CD4-positive, alpha-beta T cell treated with Interleukin-17A for 1 hour (primary cell): ENCODE measurements around the gene MTIF3.

Source experiments
- DNase-seq: peaks from one replicate; pipeline ENCODE4 v3.0.0-alpha.2; 2020

Gene MTIF3

DNA sequence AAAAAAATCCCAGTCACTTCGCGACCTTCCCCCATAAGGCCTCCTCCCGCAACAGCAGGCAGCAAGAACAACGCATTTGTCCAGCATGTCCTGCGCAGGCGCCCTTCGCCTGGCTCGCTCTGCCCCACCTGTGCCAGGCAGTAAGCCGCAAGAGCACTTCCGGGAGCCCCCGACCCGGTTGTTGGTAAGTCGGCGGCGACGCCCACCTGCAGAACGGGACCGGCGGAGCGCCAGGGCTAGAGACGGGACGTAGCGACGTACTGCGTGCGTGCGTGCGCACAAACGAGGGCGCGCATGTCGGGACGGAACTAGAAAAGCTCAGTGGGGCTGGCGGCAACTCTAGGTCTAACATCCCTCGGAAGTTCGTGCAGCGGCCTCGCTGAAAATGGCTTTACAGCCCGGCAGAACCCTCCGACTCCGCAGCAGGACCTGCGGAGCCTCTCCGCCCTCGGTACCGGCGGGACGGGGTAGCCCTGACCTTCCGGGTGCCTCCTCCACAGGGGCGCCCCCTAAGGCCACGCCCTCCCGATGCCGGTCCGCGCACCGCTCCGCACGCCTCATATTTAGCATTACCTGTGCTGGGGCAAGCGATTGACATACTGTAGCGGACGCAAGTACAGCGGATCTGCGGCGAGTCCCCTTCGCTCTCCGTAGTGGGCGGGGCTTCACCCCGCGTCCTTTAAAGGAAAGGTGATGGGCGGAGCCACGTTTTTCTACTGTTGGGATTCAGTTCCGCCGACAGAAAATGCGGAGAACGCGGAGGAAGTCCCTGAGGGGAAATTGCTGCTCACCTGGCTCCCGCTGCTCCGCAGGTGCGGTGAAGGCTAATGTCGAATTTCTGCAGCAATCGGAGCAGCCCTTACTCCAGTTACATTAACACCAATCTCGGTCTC, at the start of gene MTIF3:
Gene MTIF3 (minus strand): TSS at position 629 of the 893 bp plus-strand sequence. CDS start 10,116 bp downstream, outside the sequence.
- DNase-seq = peak; percentile 98

DNA sequence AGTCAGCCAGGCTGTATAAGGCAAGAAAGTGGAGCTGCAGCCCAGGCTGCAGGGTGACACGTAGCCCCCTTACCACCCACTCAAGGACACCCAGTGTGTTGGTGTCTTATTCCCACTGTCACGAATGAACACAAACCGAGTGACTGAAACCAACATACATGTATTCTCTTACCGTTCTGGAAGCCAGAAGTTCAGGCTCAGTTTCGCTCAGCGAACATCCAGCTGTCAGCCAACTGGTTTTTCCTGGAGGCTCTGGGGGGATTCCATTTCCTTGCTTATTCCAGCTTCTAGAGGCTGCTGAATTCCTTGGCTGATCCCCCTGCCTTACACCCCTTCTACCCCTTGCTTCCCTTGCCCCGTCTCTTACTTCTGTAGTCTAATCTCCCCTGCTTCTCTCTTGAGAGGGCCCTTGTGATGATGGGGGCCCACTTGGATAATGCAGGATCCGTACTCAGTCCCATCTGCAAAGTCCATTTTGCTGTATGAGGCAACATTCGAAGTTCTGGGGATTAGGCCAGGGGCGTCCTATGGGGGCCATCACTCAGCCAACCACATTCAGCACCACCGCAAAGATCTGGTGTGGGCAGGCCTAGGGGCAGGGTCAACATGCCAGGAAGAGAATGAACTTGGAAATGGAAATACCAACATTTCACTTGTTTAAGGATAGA, 47.3 kb upstream of the MTIF3 start:
- DNase-seq = no peak

DNA sequence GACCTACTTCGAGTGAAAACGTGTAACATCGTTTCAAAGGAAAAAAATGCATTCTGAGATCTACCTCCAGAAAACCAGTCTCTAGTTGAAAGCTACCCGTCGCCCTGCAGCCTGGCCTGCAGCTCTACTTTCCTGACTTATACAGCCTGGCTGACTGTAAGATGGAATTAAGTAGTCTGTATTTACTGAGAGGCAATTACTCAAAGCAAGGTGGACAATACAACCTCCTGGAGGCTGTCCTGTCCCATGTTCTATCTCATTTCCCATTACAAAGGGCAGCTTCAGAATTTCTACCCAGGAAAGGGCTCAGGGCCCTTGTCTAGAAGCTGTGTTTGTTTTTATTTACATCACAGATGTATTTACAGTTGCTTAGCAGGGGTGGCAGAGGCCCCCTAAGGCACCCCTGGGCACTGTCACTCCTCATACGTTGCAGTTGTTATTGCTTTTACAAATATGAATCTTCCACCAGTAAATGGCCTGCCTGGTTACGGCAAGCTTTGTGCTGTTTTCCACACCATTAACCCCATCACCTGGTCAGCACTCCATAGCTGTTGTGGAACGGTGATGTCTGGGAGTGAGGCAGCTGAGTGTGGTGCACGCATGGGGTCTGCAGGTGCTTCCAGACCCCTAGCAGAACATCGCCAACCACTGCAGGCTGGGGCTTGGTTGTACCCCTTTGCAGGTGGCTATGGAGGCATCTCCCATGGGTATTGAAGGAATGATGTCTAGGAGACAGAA, 46.3 kb upstream of the MTIF3 start:
- DNase-seq = no peak

GRCh38 chr13:27496006-27496405, 45.6 kb upstream of the MTIF3 start:
- DNase-seq = no peak

DNA sequence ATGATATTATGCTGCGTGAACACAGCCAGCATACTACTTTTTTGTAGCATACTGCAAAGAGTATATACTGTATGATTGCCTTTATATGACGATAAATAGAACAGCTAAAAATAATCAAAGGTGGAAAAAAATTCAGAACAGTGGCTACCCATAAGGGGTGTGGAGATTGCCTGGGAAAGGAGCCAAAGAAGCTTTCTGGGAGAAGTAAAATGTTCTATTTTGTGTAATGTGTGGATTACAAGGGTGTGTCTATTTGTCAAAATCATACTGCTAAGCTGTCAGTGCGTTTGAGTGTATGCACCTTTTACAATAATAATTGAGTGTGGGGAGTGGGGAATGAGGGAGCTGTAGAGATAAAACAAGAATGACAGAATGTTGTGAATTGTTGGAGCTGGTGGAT, 45.2 kb upstream of the MTIF3 start:
- no peak for DNase-seq

- no peak for DNase-seq
Measured at GRCh38 chr13:27493981-27494380, 43.6 kb upstream of the MTIF3 start.

GRCh38 chr13:27489456-27489855, 39.1 kb upstream of the MTIF3 start:
- DNase-seq = no peak

GRCh38 chr13:27487776-27488175, 37.4 kb upstream of the MTIF3 start:
- DNase-seq = no peak

GRCh38 chr13:27483421-27483820, 33.1 kb upstream of the MTIF3 start:
- DNase-seq = no peak

DNA sequence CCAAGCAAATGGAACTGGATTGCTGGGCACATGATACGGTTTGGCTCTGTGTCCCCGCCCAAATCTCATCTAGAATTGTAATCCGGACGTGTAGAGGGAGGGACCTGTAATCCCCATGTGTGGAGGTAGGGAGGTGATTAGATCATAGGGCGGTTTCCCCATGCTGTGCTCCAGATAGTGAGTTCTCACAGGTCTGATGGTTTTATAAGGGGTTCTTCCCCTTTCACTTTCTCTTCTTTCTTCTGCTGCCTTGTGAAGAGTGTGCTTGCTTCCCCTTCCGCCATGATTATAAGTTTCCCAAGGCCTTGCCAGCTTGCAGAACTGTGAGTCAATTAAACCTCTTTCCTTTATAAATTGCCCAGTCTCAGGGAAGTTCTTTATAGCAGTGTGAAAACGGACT, 32.6 kb upstream of the MTIF3 start:
- DNase-seq = peak; percentile 39

DNA sequence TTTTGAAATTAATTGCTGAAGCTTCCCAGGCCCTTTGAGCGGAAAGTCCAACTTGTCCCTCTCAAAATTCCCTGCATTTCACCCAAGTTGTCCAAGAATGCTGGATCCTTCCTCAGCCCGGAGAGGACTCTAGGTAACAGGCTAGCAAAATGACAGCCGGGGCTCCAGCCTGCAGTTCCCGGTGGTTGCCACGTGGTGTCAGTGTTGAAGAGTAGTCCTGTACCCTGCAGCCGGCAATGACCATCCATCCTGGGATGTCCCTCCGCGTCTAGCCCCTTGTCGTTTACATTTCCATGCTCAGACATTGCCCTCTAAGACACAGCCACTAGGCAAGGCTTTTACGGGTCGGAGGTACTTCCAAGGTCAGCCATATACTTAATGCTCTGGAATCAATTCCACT, 31.4 kb upstream of the MTIF3 start:
- DNase-seq = peak; percentile 11

DNA sequence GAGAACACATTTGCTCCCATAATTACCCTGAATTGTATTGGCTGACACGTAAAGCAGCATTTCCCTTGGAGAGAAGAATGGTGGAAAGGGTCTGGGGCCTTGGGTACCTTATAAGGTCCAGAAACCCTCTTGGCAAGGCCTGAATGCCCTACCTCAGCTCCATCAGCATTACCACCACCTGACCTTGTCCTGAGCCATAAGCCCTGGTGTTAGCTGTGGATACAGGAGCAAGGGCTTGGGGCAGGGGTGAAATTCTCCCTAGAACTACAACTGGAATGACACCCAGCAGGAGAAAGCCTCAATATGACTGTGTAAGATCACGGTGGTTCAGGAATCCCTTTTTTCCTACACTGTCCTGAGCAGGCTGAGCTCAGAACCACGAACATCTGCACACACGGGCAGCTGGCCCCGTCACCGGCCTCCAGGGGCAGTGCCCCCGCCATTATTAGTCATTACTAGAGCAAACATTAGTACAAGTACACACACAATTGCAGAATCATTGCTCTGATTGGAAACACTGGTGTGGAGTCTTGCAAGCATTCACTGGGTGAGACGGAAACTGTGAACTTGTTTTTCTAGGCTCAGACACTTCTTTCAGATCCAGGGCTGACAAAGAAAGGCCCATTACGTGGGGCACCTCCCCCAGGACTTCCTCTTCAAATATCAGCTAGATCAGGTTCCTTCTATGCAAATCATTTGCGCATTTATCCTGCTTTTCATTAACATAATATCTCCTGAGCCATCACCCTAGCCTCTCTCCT, 26.8 kb upstream of the MTIF3 start:
- DNase-seq = peak; percentile 14

GRCh38 chr13:27474751-27475268, 24.4 kb upstream of the MTIF3 start:
- no peak for DNase-seq

DNA sequence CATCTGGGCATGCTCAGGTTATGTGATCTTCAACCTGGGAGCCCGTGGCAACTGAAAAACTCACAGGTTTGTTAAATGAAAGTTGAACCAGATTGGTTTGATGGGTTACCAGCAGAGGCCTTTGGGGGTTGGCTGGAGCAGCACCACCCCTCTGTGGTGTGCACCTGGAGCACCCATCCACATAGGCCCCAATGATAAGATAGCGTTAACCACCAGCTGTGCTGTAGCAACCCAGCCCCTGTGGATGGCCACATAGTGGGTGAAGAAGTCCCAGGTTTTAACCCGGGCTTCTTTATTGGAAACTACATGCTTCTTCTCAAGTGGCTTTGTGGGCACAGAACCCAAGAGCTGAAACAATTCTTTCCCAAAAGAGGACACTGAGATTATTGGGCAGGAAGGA, 22.6 kb upstream of the MTIF3 start:
- peak; percentile 13 for DNase-seq

DNA sequence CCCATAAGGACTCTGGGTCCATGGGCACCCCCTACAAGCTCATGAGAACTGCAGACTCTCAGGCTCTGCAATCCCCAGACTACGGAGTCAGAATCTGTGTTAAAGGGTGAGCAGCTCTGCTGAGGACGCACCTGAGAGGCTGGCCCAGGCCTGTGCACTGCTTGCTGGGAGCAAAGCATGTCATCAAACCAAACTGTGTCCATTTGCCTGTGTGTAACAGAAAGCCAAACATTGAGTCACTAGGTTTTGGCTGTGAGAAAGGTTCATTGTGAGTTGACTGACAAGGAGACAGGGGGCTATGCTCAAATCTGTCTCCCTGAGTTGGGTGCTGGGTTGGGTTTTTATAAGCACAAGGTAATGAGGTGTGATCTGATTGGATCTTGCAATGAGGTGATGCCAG, 22.1 kb upstream of the MTIF3 start:
- no peak for DNase-seq

- no peak for DNase-seq
Measured at GRCh38 chr13:27470075-27470820, 19.9 kb upstream of the MTIF3 start.

- no peak for DNase-seq
Measured at GRCh38 chr13:27466513-27466912, 16.1 kb upstream of the MTIF3 start.

GRCh38 chr13:27465611-27466010, 15.2 kb upstream of the MTIF3 start:
- no peak for DNase-seq

DNA sequence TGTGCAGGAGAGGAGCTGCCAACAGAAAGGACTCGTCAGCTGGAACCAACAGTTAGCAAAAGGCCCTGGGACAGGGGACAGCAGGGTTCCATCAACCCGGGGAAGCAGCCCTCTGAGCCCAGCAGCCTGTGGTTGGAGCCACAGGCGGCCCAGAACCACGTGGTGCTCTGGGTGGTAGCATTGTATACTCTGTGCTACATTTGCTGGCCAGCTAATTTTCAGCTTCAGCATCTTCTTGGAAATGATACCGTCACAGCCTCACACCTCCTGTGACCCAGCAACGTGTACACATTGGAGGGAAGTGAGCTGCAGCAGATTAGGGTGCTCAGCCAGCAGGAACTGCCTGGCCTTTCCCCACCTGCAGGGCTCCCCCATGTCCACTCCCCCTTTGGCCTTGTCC, 13.1 kb upstream of the MTIF3 start:
- no peak for DNase-seq

- no peak for DNase-seq
Measured at GRCh38 chr13:27461940-27462584, 11.7 kb upstream of the MTIF3 start.

DNA sequence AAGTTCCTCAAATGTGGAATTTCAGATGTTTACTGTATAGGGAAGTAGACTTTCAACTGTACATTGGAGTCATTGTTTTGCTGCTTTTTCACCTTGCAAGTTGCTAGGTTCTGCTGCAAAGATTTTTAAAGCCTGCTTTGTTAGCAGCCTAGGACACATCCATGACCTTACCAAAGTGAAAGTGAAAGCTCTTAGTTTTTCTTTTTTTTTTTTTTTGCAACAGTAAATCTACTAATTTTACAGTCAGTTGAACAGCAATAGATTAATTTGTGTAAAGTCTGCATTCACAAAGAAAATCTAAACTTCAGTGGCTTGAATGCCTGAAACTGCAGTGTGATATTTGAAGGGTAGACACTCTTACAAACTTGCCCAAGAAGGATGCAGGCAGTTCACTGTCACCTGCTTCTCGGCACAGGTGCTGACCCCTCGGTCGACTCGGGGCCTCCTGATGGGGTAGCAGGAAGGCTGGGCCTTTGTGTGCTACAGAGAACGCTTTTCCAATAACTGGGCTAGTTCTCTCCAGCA, 5.0 kb upstream of the MTIF3 start:
- peak; percentile 25 for DNase-seq
